Prostate gland (tissue), 2 donors: ENCODE data around the gene SUMO3. TPM values are rescaled to one million over a fixed set of nuclear protein-coding genes. Genes with fewer than 3 reads are reported as not detected.
A peak's percentile ranks its signal among the peaks of the same experiment; 100 is the strongest.

Source experiments
- DNase-seq: peaks from one replicate; pipeline ENCODE4 v3.0.0-alpha.2; 2019; ENCODE audit warnings: low spot score
- H3K27ac ChIP-seq, 2 donors: fragments of 200-600 bp; sonication (generic); 2 replicates each; pipeline ENCODE4 v1.5.1; 2017 to 2019
- H3K27me3 ChIP-seq: fragments of 200-600 bp; sonication (generic); replicated peaks from 2 replicates; pipeline ENCODE4 v1.5.1; 2019; ENCODE audit not compliant: insufficient read depth
- H3K36me3 ChIP-seq, 2 donors: fragments of 200-600 bp; sonication (generic); 1 replicate in 1 of 2; 2 replicates in 1 of 2; pipeline versions ENCODE4 v1.5.1 to v1.8.1; 2017 to 2019
- H3K4me1 ChIP-seq: fragments of 200-600 bp; sonication (generic); replicated peaks from 2 replicates; pipeline ENCODE4 v1.5.1; 2019
- H3K4me3 ChIP-seq, 2 donors: fragments of 200-600 bp; sonication (generic); 2 replicates each; pipeline ENCODE4 v1.5.1; 2017 to 2019
- H3K9me3 ChIP-seq: fragments of 200-600 bp; sonication (generic); 2 replicates; pipeline ENCODE4 v1.5.1; 2017
- CTCF ChIP-seq, 4 experiments: fragments of 200-600 bp in 2 of 4; fragments of 450-650 bp in 2 of 4; sonication (generic) in 2 of 4; IDR thresholded peaks; 1 replicate in 3 of 4; 2 replicates in 1 of 4; pipeline ENCODE4 v1.5.1; 2016 to 2019; ENCODE audit warnings: antibody characterized with exemption in 4 of 4, mild to moderate bottlenecking in 2 of 4, moderate library complexity in 2 of 4
- POLR2A ChIP-seq: fragments of 450-650 bp; IDR thresholded peaks from one replicate; pipeline ENCODE4 v1.6.1; 2016; ENCODE audit warnings: antibody characterized with exemption, mild to moderate bottlenecking
- POLR2AphosphoS5 ChIP-seq: sonication (generic); formaldehyde crosslinking; IDR thresholded peaks from one replicate; pipeline ENCODE4 v1.6.1; 2017; ENCODE audit warnings: antibody characterized with exemption
- WGBS: methylation state at CpG from one replicate; pipeline ENCODE4 v1.1.5; 2018; 5-methylcytosine and 5-hydroxymethylcytosine counted together
- intact Hi-C: fragments of 100-400 bp; cut with DNase I; formaldehyde crosslinking; loops from one replicate; pipeline ENCODE4 v1.14.2; 2022
- total RNA-seq, 2 donors: library from RNA; depleted of rRNA; stranded (reverse); fragments of >200 nt; gene quantifications; one replicate each; pipeline ENCODE4 v1.1.0, GENCODE V29; 2016

The SUMO3 gene
- total RNA-seq, 2 donors from 2014 or later: 78.3 to 92.2 TPM

DNA sequence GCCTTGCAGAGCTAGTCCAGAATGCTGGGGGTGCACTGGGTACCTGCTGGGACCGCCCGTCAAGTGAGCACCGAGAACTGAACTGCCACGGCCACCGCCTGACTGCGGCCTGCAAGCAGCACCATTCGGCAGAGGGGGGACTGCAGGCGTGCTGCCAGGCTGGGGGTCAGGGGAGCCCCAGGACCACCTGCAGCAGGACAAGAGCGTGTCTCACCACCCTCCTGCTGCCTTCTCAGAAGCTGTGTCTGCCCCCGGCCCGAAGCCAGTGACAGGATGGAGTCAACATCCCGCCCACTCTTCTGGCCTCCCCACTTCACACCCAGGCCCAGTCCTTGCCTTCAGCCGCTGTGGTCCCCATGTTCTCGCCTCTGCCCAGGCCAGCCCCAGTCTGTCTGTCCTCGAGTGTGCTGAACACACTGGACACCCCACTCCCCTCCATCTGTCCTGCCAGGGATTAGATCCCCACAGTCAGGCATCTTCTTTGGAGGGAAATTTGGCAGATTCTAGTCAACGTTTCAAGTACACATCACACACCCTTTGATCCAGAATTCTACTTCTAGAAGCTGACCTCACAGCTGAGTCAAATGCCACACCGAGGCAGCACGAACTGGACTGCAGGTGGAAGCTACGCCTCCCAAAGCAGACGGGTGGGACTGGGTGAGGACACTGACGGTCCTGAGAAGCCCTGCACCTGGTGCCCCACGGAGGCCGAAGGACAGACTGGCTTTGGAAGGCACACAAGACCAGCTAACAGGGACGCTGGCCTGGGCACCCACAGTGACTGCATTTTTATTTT, 29.6 kb upstream of the SUMO3 start:
- Histone ChIP-seq H3K27me3 (no peaks in the 10 kb centered on the region), H3K27ac (no peak overlapping the region), H3K4me1 (peaks cover 14% of the 10 kb centered on the region), H3K9me3 (no peaks in the 10 kb centered on the region), H3K4me3 (no peak overlapping the region), H3K36me3 (peaks cover 3 to 6% of the 10 kb centered on the region in 2 donors)
- intact Hi-C loops: no loop called here
- no peak for DNase-seq
- 84% methylated on average over 21 of the region's 24 CpGs for WGBS
- no peak for TF ChIP-seq CTCF (IDR thresholded peaks at IDR 0.05)
- TF ChIP-seq POLR2A: no peak
- TF ChIP-seq POLR2AphosphoS5: no peak

DNA sequence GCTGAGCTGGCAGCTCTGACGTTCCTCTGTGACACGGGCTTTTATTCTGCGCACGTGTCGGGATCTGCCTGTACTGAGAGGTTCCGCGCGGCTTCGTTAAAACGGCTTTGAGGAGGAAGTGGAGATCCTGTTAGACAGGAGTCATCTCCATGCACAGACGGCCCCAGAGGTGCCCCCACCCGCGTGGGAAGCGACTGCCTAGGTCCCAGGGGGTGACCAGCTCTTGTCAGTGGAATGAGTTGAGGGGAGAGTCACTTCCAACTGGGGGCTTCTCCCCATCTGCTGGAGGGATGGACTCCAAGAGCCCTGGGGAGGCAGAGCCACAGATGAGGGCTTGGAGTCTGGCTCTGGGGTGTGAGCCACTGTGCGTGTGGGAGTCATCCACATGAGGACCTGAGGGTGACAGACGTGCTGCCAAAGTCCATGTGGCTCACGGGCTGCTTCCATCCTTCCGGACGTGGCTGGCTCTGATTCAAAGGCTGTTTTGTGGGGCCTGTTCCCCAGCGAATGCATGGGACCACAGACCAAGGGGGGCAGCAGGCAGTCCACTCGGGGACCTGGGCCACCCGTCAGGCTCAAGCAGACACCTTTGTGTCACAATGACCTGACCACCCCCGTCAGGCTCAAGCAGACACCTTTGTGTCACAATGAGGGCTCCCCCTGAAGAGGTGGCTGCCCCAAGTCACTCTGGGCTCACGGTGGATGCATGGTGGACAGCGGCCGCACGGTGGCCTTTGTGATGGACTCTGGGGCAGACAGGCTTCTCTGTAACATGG, 28.8 kb upstream of the SUMO3 start:
- peak; percentile 19 for TF ChIP-seq POLR2A
- TF ChIP-seq POLR2AphosphoS5: peak; percentile 63
- TF ChIP-seq CTCF (IDR thresholded peaks at IDR 0.05): no peak
- intact Hi-C loops: no loop called here
- no peak overlapping the region for H3K4me3 ChIP-seq
- H3K4me1 ChIP-seq: peaks cover 14% of the 10 kb centered on the region
- no peaks in the 10 kb centered on the region for H3K9me3 ChIP-seq
- peaks cover 3 to 6% of the 10 kb centered on the region in 2 donors for H3K36me3 ChIP-seq
- H3K27me3 ChIP-seq: no peaks in the 10 kb centered on the region
- H3K27ac ChIP-seq: peak overlapping the region; percentile 19 to 43
- WGBS: 32% methylated on average over 27 of the region's 27 CpGs
- DNase-seq: peak; percentile 74

GRCh38 chr21:44846224-44846484, 28.3 kb upstream of the SUMO3 start:
- Histone ChIP-seq H3K4me1 (peaks cover 14% of the 10 kb centered on the region), H3K9me3 (no peaks in the 10 kb centered on the region), H3K27me3 (no peaks in the 10 kb centered on the region), H3K27ac (peak overlapping the region; percentile 19 to 43), H3K4me3 (peak overlapping the region in 1 of 2 donors; percentile 17), H3K36me3 (peaks cover 3 to 6% of the 10 kb centered on the region in 2 donors)
- TF ChIP-seq CTCF (IDR thresholded peaks at IDR 0.05) (no peak), POLR2AphosphoS5 (no peak), POLR2A (no peak)
- intact Hi-C loops: no loop called here
- WGBS: 3% methylated on average over 1 of the region's 1 CpG
- no peak for DNase-seq

- TF ChIP-seq CTCF (IDR thresholded peaks at IDR 0.05) (no peak), POLR2A (no peak)
- Histone ChIP-seq H3K4me1 (peaks cover 14% of the 10 kb centered on the region), H3K36me3 (peaks cover 1 to 3% of the 10 kb centered on the region in 2 donors), H3K27me3 (no peaks in the 10 kb centered on the region), H3K9me3 (no peaks in the 10 kb centered on the region), H3K27ac (peak overlapping the region; percentile 25 to 43), H3K4me3 (peak overlapping the region; percentile 17)
- intact Hi-C loops: no loop called here
- no peak for DNase-seq
- WGBS: 10% methylated on average over 22 of the region's 34 CpGs
These were observed 27.8 kb upstream of the SUMO3 start for GRCh38 chr21:44845418-44846223.
